Astrocyte of the cerebellum (primary cell): ENCODE results near the gene ATP9B.

Experiments
- DNase-seq: peaks from one replicate; pipeline ENCODE4 v3.0.0-alpha.2; 2011; ENCODE audit warnings: low read depth
- H3K4me3 ChIP-seq: 2 replicates; pipeline ENCODE4 v1.5.1; 2011; ENCODE audit warnings: mild to moderate bottlenecking, low read depth, low read length, moderate library complexity
- CTCF ChIP-seq: IDR thresholded peaks from 2 replicates; pipeline ENCODE4 v1.5.1; 2012; ENCODE audit warnings: low read length, low read depth, moderate library complexity, mild to moderate bottlenecking; ENCODE audit errors: missing control alignments
- in situ Hi-C: cut with HindIII; loops from 2 replicates; pipeline ENCODE4 v1.10.0; 2017; ENCODE audit warnings: low sequenced_read_pairs

The ATP9B gene

GRCh38 chr18:79186649-79187048 is 117.5 kb downstream of the ATP9B start:
- no peak overlapping the region for H3K4me3 ChIP-seq
- DNase-seq = no peak
- in situ Hi-C loops = no loop called here
- no peak for TF ChIP-seq CTCF

DNA sequence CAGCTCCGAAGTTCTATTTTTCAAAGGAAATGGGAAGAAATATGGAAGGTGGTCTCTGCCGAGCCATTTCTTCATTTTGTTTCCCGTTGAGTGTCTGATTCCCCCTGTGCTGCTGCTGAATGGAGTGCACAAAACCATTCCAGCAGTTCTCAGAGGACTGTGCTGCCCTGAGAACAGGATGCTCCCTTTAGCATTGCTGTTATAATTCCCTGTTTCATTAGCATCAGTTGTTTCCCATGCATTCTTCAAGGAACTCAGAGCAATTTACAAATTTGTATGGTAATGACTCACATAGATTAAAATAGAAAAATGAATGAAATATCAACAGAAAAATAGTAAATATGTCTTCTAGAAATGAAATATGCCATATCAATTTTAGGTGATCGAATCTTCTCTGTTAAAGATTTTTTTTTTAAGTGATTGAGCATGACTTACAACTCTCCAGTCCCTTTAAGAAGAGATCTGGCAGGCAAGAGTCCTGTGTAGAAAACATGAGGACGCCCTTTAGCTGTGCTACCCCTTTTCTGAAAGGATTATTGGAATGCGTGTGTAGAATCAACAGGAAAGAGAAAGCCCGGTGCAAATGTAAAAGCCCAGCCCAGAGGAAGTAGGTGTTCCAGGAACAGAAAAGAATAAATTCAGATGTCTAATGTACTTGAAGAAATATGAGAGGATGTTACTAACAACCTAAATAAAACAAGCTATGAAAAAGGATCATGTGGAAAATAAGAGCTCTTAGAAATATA is 118.5 kb downstream of the ATP9B start:
- no peak for DNase-seq
- no peak overlapping the region for H3K4me3 ChIP-seq
- no peak for TF ChIP-seq CTCF
- in situ Hi-C loops = no loop called here

DNA sequence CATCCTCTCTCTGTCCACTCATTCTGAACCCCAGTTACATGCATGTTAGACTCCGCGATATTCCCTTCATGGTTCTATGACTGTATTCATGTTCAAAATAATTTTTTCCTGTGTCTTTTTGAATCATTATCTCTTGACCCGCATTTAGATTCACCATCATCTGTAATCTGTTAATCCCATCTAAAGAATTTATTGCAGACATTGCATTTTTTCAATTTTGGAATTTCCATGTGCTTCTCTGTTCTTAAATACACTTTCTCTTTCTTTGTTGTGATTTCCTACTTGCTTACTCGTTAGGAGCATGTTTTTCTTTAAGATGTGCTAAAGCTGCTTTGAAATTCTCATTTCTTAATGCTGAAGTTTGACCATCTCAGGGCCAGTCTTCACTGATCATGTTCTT is 122.2 kb downstream of the ATP9B start:
- no peak overlapping the region for H3K4me3 ChIP-seq
- in situ Hi-C loops = no loop called here
- no peak for TF ChIP-seq CTCF
- no peak for DNase-seq

DNA sequence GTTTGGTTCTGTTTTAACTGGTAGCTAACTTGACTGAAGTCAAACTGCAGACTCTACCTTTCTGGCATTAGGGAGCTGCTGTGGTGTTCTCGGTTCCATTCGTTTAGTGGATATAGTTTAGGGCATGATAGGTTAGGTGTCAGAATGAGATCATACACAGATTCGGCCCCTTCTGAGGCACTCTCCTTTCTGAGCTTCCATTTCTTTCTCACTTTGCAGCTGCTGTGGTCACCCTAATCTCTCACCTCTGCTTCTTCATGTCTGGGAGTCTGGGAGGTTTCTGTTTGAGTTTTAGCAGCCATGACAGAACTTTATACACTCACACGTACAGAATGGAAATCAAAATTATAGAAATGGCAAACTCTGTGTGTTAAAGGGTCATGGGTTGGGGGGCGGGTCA is 122.8 kb downstream of the ATP9B start:
- DNase-seq = no peak
- in situ Hi-C loops = no loop called here
- no peak overlapping the region for H3K4me3 ChIP-seq
- TF ChIP-seq CTCF = no peak

- in situ Hi-C loops = no loop called here
- no peak for DNase-seq
- TF ChIP-seq CTCF = no peak
- H3K4me3 ChIP-seq = no peak overlapping the region
Measured at GRCh38 chr18:79193826-79194225, 124.6 kb downstream of the ATP9B start.

DNA sequence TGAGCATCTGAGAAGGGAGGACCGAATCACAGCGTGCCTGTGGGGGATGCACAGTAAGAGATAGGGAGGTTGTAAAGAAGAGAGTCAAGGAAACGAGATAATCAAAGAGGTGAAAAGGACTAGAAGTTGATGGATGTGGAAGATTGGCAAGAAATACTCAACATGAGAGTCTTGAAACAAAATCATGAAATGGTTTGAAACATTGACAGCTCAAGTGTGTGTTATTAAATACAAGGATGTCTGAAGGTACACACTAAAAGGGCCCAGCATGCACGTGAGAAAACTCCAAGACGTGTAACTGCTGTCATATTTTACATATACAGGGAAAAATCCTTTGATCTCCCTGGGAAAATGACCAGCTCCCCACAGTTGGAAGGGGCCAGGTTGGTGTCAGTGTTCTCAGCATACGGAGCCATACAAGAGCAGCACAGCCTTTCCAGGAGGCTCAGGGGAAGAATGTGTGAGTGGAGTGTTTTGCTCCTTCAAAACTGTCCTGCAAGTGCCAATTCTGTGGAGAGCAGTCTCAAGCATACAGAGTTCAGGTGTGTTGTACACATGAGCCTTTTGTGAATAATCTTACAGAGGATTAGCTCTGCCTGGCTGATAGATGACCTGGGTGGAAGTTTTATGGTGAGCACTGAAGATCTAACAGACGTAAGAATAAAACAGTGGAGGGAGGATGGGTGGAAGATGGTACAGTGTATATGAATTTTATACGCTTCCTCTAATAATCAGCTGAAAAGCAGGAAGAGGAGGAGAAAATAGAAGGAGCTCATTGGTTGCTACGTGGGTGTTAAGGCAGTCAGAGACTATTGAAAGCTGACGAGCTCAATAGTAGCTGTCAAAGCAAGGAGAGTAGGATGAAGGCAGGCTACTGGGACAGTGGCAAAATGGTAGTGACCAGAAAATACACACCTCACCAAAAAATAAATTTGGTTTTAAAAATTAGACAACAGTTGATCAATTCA is 126.8 kb downstream of the ATP9B start:
- in situ Hi-C loops = no loop called here
- H3K4me3 ChIP-seq = no peak overlapping the region
- no peak for TF ChIP-seq CTCF
- DNase-seq = no peak
